HG02885 (cell line): Measurements from ENCODE around the gene GH2.
A peak's percentile ranks its signal among the peaks of the same experiment; 100 is the strongest.

Source experiments
- ATAC-seq: cut with Tn5 transposase; IDR thresholded peaks from one replicate; pipeline ENCODE4 v1.9.1; 2021; ENCODE audit warnings: mild to moderate bottlenecking; ENCODE audit not compliant: unreplicated experiment, poor library complexity

The GH2 gene

DNA sequence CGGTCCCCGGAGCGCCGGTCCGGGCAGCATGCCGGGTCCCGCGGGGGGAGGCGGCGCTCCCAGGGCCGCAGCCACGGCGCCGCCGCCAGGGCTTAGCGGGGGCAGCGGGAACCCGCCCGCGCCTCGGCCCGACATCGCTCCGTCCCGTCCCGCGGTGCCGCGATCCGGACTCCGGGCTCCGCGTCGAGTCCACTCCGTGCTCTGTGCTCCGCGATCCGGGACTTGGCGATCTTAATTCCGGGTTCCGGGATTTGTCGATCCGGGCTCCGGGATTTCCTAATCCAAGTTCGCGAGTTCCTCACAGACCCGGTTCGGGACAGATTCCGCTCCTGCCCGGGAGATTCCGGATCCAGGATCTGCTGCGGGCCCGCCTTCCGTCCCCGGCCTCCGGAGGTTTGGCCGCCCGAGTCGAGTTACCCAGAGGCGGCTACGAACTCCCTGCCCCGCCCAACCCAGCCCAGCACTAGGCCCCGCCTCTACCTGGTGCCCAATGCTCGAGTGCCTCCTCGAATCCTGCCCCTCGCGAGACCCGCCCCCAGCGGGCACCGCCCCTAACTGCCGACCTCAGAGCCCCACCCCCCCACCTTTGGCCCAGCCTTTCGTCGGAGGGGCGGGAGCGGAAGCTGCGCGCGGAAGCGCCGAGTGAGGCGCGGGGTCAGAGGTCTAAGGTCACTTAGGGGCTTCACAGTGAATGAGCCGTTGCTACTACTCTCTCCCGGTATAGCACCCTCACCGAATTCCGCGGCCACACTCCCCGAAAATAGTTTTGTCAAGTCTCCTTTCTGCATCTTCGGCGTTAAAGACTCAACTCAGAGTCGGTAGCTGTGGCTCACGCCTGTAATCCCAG is 39.0 kb downstream of the GH2 start, which contains the start of gene SMARCD2:
Gene SMARCD2 (minus strand): TSS at position 146 of the 847 bp plus-strand sequence. CDS start 11 bp downstream, at position 135.
- peak; percentile 82 for ATAC-seq

DNA sequence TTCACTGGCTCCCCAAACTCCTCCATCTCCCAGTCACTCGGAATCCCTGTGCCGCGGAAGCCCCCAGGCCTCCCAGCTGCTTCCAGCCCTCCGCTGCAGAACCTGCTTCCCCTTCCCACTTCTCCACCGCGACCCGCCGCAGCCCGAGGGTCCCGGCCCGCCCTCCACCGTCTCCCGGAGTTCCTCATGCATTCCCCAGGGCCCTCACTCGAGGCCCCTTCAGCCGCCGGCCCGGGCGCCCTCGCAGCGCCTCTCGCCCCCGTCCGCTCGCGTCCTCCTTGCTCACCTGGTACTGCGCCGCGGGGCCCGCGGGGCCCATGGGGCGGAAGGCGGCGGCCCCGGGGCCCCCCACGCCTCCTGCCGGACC is 39.6 kb downstream of the GH2 start:
- ATAC-seq: peak; percentile 33

- no peak for ATAC-seq
Observed at GRCh38 chr17:63841350-63842172, 40.2 kb downstream of the GH2 start.

GRCh38 chr17:63840591-63841349 is 41.0 kb downstream of the GH2 start:
- no peak for ATAC-seq

DNA sequence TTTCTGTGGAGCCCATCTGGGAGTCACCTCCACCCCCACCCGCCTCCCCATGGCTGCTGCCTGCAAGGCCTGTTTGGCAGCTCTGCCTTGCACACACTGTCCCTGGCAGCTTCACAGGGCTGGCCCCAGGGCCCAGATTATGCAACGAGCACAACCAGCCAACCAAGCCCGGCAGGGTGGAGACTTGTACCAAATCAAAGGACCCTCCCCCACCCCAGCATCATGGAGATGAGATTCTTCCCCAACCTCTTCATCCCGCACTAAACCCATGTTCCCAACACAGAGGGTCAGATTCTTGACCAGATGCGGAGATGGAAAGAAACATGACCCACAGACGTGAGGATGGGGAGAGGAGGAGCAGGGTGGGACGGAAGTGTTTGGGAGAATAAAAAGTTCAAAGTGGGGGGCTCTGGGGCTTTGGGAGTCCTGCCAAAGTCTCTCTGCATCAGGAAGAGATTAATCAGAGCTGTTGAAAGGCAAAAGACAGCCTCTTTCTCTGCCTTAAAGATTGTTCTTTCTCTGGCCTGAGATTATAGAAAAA is 43.0 kb downstream of the GH2 start:
- ATAC-seq: no peak

DNA sequence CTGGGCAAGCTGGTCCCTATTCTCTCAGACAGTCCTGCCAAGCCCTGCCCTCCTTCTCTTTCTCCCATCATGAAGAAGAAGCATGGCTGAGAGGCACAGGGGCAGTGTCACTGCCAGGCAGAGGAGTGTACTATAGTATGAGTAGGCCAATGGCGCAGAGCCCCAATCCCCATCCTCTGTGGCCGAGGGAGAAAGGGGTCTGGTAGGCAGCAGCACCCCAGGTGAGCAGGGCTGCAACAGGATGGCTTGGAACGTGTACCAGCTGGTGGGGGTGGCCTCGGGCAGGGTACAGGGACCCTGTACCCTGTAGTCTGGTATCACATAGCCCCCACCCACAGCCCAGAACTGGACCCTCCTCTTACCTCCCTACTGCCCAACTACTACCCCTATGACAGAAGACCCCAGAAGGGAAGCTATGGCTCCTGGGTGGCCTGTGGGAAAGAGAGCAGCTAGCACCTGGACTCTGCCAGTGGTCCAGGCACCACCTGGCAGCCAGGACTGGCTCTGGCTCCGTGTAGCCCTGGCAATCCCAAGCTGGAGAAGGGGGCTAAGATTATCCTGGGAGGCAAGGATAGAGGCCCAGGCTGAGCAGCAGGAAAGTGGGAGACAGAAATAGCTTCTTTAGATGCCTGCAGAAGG is 43.7 kb downstream of the GH2 start:
- ATAC-seq: no peak

DNA sequence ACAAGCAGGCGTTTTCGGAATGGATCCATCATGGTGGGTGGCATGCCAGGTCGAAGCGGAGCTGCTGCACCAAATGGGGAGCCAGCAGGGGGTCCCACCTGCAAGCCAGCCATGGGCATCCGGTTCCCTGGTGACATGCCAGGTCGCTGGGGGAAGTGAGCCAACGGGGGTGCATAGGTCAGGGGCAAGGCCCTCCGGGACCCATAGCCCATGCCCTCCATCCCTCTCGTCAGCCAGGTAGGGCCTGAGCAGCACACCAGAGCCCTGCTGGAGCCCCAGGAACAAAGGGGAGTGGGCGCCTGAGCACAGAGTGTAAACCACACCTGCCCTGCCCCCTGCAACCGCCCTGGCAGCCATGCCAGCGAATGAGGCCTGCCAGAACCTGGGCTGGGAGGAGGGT is 44.3 kb downstream of the GH2 start:
- ATAC-seq: no peak

DNA sequence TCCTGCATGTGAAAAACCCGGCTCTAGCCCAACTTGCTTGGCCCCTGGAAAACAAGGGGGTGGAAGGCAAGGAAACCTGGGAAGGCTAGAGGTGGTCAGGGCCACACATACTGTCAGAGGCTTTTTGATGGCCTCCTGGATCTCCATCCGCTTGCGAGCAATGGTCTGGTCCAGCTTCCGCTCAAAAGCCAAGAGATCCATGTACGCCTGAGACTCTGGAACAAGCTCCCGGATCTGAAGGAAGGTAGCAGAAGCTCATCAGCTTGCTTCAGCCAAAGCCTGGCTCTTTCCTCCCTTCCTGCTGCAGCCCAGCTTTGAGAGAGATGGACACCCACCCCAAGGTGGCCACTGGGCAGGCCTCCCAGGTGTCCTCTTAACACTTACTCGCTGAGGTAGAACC is 44.9 kb downstream of the GH2 start:
- no peak for ATAC-seq

GRCh38 chr17:63835167-63835720 is 46.5 kb downstream of the GH2 start:
- ATAC-seq: no peak

- peak; percentile 43 for ATAC-seq
Observed at GRCh38 chr17:63834431-63835166, 47.1 kb downstream of the GH2 start.

GRCh38 chr17:63833741-63834373 is 47.9 kb downstream of the GH2 start:
- ATAC-seq: no peak

DNA sequence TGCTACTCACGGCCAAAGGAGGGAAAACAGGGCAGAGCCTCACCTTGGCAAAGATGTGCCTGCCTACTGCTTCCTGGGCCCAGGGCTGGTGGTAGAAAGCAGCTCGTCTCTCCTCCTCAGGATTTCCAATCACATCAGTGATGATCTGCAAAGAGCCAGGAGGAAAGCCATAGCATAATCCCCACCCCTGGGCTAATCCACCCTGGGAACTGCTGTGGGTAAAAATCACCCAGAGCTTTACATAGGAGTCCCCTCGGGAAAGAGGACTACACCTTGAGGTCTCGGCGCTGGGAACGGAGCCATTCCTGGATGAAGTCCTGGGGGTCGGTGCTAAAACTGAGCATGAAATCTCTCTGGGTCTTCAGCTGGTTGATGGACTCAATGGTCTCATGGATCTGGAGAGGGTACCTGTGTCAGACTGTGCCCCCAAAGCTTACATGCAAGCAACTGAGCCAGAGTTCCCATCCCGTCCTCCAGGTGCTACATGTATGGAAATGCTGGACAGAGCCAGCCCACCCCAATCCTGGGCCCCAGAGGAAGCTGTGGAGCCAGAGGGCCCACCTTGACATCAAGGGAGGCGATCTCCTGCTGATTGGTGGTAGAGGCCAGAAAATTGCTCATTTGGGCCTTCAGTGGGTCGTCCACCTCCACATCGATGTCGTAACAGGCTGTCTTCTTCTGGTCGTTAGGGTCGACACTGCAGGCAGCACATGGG is 48.6 kb downstream of the GH2 start:
- no peak for ATAC-seq

DNA sequence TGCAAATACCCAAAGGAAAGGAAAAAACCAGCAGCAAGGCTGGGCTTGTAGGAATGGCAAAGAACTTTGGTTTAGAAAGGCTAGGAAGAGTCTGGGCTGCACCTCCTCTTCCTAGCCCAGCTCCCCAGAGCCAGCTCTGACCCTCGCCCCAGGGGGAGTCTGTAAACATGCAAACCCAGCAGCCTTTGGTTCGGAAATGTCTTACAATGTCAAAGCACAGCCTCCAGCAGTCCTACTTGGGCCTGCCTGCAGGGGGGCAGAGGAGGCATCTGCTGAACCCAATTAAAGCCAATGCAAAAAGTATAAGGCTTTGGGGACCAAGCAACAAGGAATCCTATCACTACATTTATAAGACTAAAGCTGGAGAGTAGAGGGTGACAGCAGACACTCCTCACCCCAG is 49.3 kb downstream of the GH2 start:
- ATAC-seq: no peak

DNA sequence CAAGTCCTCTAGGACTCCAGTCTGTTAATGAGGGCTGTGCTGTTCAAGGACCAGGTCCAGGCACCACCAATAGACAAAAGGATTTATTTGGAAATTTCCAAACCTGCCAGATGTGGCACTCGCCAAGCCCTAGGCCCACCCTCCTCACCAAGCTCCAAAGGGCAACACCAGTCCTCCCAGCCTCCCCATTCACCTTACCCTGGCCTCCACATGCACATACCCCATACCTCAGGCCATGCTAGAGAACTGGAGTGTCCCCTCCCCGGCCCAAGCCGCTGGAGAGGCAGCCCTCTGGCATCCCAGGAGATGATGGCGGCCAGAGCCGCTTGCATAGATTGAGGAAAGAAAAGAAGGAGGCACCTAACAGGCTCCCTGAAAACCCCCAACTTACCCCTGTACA is 49.7 kb downstream of the GH2 start:
- ATAC-seq: no peak

DNA sequence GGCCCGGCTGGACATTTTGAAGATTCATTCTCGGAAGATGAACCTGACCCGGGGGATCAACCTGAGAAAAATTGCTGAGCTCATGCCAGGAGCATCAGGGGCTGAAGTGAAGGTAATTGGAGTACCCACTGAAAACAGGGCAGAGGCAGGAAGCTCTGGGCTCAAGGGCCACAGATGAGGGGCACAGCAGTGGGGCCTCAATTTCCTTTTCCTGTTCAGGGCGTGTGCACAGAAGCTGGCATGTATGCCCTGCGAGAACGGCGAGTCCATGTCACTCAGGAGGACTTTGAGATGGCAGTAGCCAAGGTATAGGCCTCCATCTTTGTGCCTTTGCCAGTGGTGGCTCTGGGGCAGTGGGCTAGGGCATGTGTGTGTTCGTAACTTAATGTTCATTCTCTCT is 50.2 kb downstream of the GH2 start:
- ATAC-seq: no peak

- ATAC-seq: no peak
Observed at GRCh38 chr17:63830904-63831491, 50.7 kb downstream of the GH2 start.

- ATAC-seq: no peak
Observed at GRCh38 chr17:63830278-63830677, 51.5 kb downstream of the GH2 start.
